Natural killer cell treated with Interleukin-12 subunit alpha and Interleukin-12 subunit beta and Interleukin-15 and Interleukin-18, amount 100 ng/mL, for 72 hours (primary cell): ENCODE results near the gene SH3BP2. TPM values are rescaled to one million over a fixed set of nuclear protein-coding genes. Genes with fewer than 3 reads are reported as not detected.

Experiments used
- ATAC-seq, 2 donors: fragments of 150-1000 bp; cut with Tn5 transposase in 1 of 2; sonication (Bioruptor Pico), chemical (Tn5 transposase) in 1 of 2; 2 replicates each; pipeline ENCODE4 v1.10.0; 2021
- DNase-seq: peaks from one replicate; pipeline ENCODE4 v3.0.0; 2022; ENCODE audit warnings: low spot score
- H3K27ac Mint-ChIP-seq, 2 donors: 1 replicate in 1 of 2; 2 replicates in 1 of 2; pipeline ENCODE4 v1.8.0; 2022; ENCODE audit warnings: mixed read lengths in 2 of 2, mild to moderate bottlenecking in 1 of 2, moderate library complexity in 1 of 2
- H3K27me3 Mint-ChIP-seq, 2 donors: 1 replicate in 1 of 2; 2 replicates in 1 of 2; pipeline ENCODE4 v1.8.0; 2022; ENCODE audit warnings: mixed read lengths in 2 of 2
- H3K36me3 Mint-ChIP-seq: one replicate; pipeline ENCODE4 v1.8.0; 2022; ENCODE audit warnings: mixed read lengths
- H3K4me1 Mint-ChIP-seq, 2 donors: 1 replicate in 1 of 2; 2 replicates in 1 of 2; pipeline ENCODE4 v1.8.0; 2022; ENCODE audit warnings: low read depth in 2 of 2, mixed read lengths in 2 of 2, mild to moderate bottlenecking in 1 of 2
- H3K4me3 Mint-ChIP-seq: one replicate; pipeline ENCODE4 v1.8.0; 2022; ENCODE audit warnings: mixed read lengths
- H3K9me3 Mint-ChIP-seq: 2 replicates; pipeline ENCODE4 v1.8.0; 2022; ENCODE audit warnings: mixed read lengths
- total RNA-seq, 2 donors: library from RNA; stranded (reverse); gene quantifications; one replicate each; pipeline ENCODE4 v1.2.3, GENCODE V29; 2022

Gene SH3BP2
- total RNA-seq, 2 donors from 2014 or later, result 121 to 129 TPM

GRCh38 chr4:2829933-2830451, 37.1 kb downstream of the SH3BP2 start:
- no peak overlapping the region for H3K27ac Mint-ChIP-seq
- no peaks in the 10 kb centered on the region for H3K27me3 Mint-ChIP-seq
- H3K36me3 Mint-ChIP-seq, result peaks cover 14% of the 10 kb centered on the region
- no peak for DNase-seq
- no peaks in the 10 kb centered on the region for H3K9me3 Mint-ChIP-seq
- no peak for ATAC-seq
- no peak overlapping the region for H3K4me3 Mint-ChIP-seq
- H3K4me1 Mint-ChIP-seq, result peaks cover 20 to 44% of the 10 kb centered on the region in 2 donors

GRCh38 chr4:2830632-2831610, 38.0 kb downstream of the SH3BP2 start:
- Mint-ChIP-seq H3K9me3 (no peaks in the 10 kb centered on the region), H3K27ac (no peak overlapping the region), H3K4me3 (no peak overlapping the region), H3K36me3 (peaks cover 10% of the 10 kb centered on the region), H3K4me1 (peaks cover 24 to 44% of the 10 kb centered on the region in 2 donors), H3K27me3 (no peaks in the 10 kb centered on the region)
- no peak for ATAC-seq
- no peak for DNase-seq

GRCh38 chr4:2831611-2832308, 38.9 kb downstream of the SH3BP2 start:
- Mint-ChIP-seq H3K4me3 (no peak overlapping the region), H3K9me3 (no peaks in the 10 kb centered on the region), H3K27ac (peak overlapping the region; percentile 35 to 49), H3K27me3 (no peaks in the 10 kb centered on the region), H3K4me1 (peaks cover 24 to 43% of the 10 kb centered on the region in 2 donors), H3K36me3 (peaks cover 3% of the 10 kb centered on the region)
- ATAC-seq, result no peak
- DNase-seq, result no peak

GRCh38 chr4:2832309-2832980, 39.6 kb downstream of the SH3BP2 start:
- Mint-ChIP-seq H3K4me3 (no peak overlapping the region), H3K27ac (peak overlapping the region; percentile 35 to 49), H3K4me1 (peaks cover 28 to 44% of the 10 kb centered on the region in 2 donors), H3K27me3 (no peaks in the 10 kb centered on the region), H3K9me3 (no peaks in the 10 kb centered on the region), H3K36me3 (no peaks in the 10 kb centered on the region)
- DNase-seq, result no peak
- ATAC-seq, result no peak

GRCh38 chr4:2832981-2833670, 40.2 kb downstream of the SH3BP2 start:
- ATAC-seq (no peak), DNase-seq (no peak)
- H3K4me3 Mint-ChIP-seq, result no peak overlapping the region
- H3K27me3 Mint-ChIP-seq, result no peaks in the 10 kb centered on the region
- H3K27ac Mint-ChIP-seq, result peak overlapping the region; percentile 35 to 49
- no peaks in the 10 kb centered on the region for H3K36me3 Mint-ChIP-seq
- no peaks in the 10 kb centered on the region for H3K9me3 Mint-ChIP-seq
- H3K4me1 Mint-ChIP-seq, result peaks cover 35 to 49% of the 10 kb centered on the region in 2 donors

- Mint-ChIP-seq H3K36me3 (no peaks in the 10 kb centered on the region), H3K9me3 (no peaks in the 10 kb centered on the region), H3K27ac (peak overlapping the region; percentile 35 to 49), H3K4me3 (no peak overlapping the region), H3K4me1 (peaks cover 40 to 49% of the 10 kb centered on the region in 2 donors), H3K27me3 (no peaks in the 10 kb centered on the region)
- DNase-seq (no peak), ATAC-seq (no peak)
Measured at GRCh38 chr4:2833671-2834000, 40.8 kb downstream of the SH3BP2 start.

GRCh38 chr4:2834001-2834921, 41.4 kb downstream of the SH3BP2 start:
- no peaks in the 10 kb centered on the region for H3K27me3 Mint-ChIP-seq
- no peaks in the 10 kb centered on the region for H3K36me3 Mint-ChIP-seq
- ATAC-seq (peak in 1 of 2 donors; percentile 3), DNase-seq (no peak)
- peak overlapping the region; percentile 85 to 94 for H3K27ac Mint-ChIP-seq
- H3K9me3 Mint-ChIP-seq, result no peaks in the 10 kb centered on the region
- H3K4me1 Mint-ChIP-seq, result peaks cover 46 to 49% of the 10 kb centered on the region in 2 donors
- H3K4me3 Mint-ChIP-seq, result peak overlapping the region; percentile 79

GRCh38 chr4:2835978-2836377, 43.1 kb downstream of the SH3BP2 start:
- H3K27ac Mint-ChIP-seq, result peak overlapping the region; percentile 85 to 94
- H3K27me3 Mint-ChIP-seq, result no peaks in the 10 kb centered on the region
- H3K9me3 Mint-ChIP-seq, result no peaks in the 10 kb centered on the region
- H3K4me1 Mint-ChIP-seq, result peaks cover 54% of the 10 kb centered on the region in 2 donors
- H3K4me3 Mint-ChIP-seq, result peak overlapping the region; percentile 79
- peaks cover 6% of the 10 kb centered on the region for H3K36me3 Mint-ChIP-seq
- no peak for DNase-seq
- no peak for ATAC-seq

GRCh38 chr4:2836391-2836859, 43.5 kb downstream of the SH3BP2 start:
- H3K4me3 Mint-ChIP-seq, result peak overlapping the region; percentile 79
- no peak for DNase-seq
- no peak for ATAC-seq
- peak overlapping the region; percentile 85 to 94 for H3K27ac Mint-ChIP-seq
- H3K36me3 Mint-ChIP-seq, result peaks cover 6% of the 10 kb centered on the region
- H3K9me3 Mint-ChIP-seq, result no peaks in the 10 kb centered on the region
- peaks cover 55 to 57% of the 10 kb centered on the region in 2 donors for H3K4me1 Mint-ChIP-seq
- no peaks in the 10 kb centered on the region for H3K27me3 Mint-ChIP-seq

GRCh38 chr4:2837110-2837903, 44.4 kb downstream of the SH3BP2 start:
- H3K4me3 Mint-ChIP-seq, result peak overlapping the region; percentile 79
- no peaks in the 10 kb centered on the region for H3K27me3 Mint-ChIP-seq
- peaks cover 6% of the 10 kb centered on the region for H3K36me3 Mint-ChIP-seq
- H3K9me3 Mint-ChIP-seq, result no peaks in the 10 kb centered on the region
- peaks cover 53 to 54% of the 10 kb centered on the region in 2 donors for H3K4me1 Mint-ChIP-seq
- H3K27ac Mint-ChIP-seq, result peak overlapping the region; percentile 85 to 94
- DNase-seq, result no peak
- no peak for ATAC-seq

GRCh38 chr4:2837904-2838496, 45.1 kb downstream of the SH3BP2 start:
- no peak for DNase-seq
- no peaks in the 10 kb centered on the region for H3K27me3 Mint-ChIP-seq
- H3K4me3 Mint-ChIP-seq, result peak overlapping the region; percentile 79
- peak overlapping the region; percentile 85 to 94 for H3K27ac Mint-ChIP-seq
- peaks cover 59 to 61% of the 10 kb centered on the region in 2 donors for H3K4me1 Mint-ChIP-seq
- ATAC-seq, result peak; percentile 82 to 85
- no peaks in the 10 kb centered on the region for H3K9me3 Mint-ChIP-seq
- H3K36me3 Mint-ChIP-seq, result peaks cover 6% of the 10 kb centered on the region
